Measurements from ENCODE around the gene ANKRD63. TPM values are rescaled to one million over a fixed set of nuclear protein-coding genes. Genes with fewer than 3 reads are reported as not detected.

Gene ANKRD63
- total RNA-seq, 1 experiment from 2014 or later = 13.6 TPM

- no peaks in the 10 kb centered on the region for H3K27me3 ChIP-seq (replicated peaks)
- H3K4me1 ChIP-seq (replicated peaks) = no peaks in the 10 kb centered on the region
- H3K4me3 ChIP-seq = no peak overlapping the region
- no peak for DNase-seq (ENCODE audit: low read depth in 1 of 2, low spot score in 2 of 2)
- peaks cover 98% of the 10 kb centered on the region for H3K36me3 ChIP-seq
- H3K27ac ChIP-seq = no peak overlapping the region
- peaks cover 3% of the 10 kb centered on the region; the same call in 1 of the 2 replicates for H3K9me3 ChIP-seq (replicated peaks)
Measured at GRCh38 chr15:40296561-40297230, 13.8 kb upstream of the ANKRD63 start.

DNA sequence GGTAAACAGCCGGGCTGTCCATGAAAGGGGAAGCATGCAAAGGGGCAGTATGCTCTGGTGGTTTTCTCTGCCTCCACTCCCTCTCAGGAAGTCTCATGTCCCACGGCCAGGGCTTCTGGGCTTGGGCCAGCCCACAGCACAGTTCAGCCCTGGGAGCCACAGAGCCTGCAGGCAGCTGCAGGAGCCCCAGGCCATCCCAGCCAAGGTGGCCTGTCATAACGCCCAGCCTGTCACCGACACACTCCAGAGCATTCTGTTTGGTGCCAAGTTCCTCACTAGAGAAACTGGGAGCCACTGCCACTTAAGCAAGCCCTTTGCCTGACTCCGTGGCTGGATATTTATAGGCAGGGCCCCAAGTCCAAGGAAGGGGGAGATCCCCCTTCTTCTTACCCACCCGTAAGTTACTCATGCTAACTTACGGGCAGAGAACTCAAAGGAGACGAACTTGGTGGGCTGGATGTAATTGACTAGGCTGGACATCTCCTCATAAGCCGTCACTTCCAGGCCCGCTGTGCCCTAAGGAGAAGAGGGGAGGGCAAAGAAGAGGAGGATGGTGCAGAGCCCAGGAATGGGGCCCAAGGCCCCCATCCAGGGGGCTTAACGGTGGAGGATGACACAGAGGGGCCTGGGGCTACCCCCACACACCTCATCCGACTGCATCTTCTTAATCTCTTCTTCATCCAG, 13.2 kb upstream of the ANKRD63 start:
- Histone ChIP-seq H3K4me3 (no peak overlapping the region), H3K27me3 (replicated peaks) (no peaks in the 10 kb centered on the region), H3K9me3 (replicated peaks) (peaks cover 3% of the 10 kb centered on the region; the same call in 1 of the 2 replicates), H3K36me3 (peaks cover 98% of the 10 kb centered on the region), H3K27ac (no peak overlapping the region), H3K4me1 (replicated peaks) (peaks cover 5% of the 10 kb centered on the region; the same call in 1 of the 2 replicates)
- DNase-seq (ENCODE audit: low read depth in 1 of 2, low spot score in 2 of 2) = no peak

- H3K9me3 ChIP-seq (replicated peaks) = peaks cover under 1% of the 10 kb centered on the region; the same call in 1 of the 2 replicates
- no peak overlapping the region for H3K27ac ChIP-seq
- H3K4me3 ChIP-seq = no peak overlapping the region
- H3K4me1 ChIP-seq (replicated peaks) = peaks cover 6% of the 10 kb centered on the region; the same call in 1 of the 2 replicates
- H3K27me3 ChIP-seq (replicated peaks) = no peaks in the 10 kb centered on the region
- H3K36me3 ChIP-seq = peaks cover 96% of the 10 kb centered on the region
- no peak for DNase-seq (ENCODE audit: low read depth in 1 of 2, low spot score in 2 of 2)
Measured at GRCh38 chr15:40295297-40295696, 12.4 kb upstream of the ANKRD63 start.

GRCh38 chr15:40293905-40294895, 11.3 kb upstream of the ANKRD63 start:
- Histone ChIP-seq H3K27me3 (replicated peaks) (no peaks in the 10 kb centered on the region), H3K4me1 (replicated peaks) (peaks cover 6% of the 10 kb centered on the region; the same call in 1 of the 2 replicates), H3K4me3 (no peak overlapping the region), H3K27ac (no peak overlapping the region), H3K36me3 (peaks cover 94% of the 10 kb centered on the region), H3K9me3 (replicated peaks) (no peaks in the 10 kb centered on the region)
- DNase-seq (ENCODE audit: low read depth in 1 of 2, low spot score in 2 of 2) = no peak

DNA sequence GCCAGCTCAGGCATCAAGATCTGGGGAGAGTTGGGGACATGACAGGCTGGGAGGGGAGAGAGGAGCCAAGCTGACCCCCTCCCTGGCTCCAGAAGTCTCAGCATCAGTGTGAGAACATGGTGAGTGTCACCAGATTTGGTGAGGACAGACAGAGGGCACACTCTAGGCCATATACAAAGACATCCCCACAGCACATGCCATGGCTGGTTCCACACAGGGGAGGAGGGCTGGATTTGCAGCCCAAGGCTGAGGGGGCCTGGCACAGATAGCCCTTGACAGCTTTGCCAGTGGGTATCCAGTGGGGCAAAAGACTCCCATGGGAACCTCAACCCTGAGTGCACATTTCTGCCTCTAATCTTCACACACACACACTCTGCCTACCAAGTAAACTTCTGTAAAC, 10.1 kb upstream of the ANKRD63 start:
- no peak overlapping the region for H3K27ac ChIP-seq
- no peaks in the 10 kb centered on the region for H3K27me3 ChIP-seq (replicated peaks)
- no peak for DNase-seq (ENCODE audit: low read depth in 1 of 2, low spot score in 2 of 2)

DNA sequence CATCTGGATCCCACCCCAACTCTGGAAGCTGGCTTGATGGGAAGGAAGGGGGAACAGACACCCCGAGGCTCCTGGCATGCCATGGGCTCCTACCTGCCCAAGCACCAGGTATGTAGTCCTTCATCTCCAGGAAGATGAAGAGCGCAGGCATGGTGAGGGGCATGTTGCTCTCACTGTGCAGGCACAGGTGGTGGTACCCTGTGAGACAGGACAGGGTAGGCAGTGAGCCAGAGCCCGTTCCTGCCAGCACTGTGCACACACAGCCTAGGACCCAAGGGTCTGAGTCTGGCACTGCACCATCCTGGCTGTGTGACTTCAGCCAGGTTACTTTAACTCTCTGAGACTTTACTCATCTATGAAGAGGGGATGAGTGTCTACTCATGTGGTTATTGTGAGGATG, 9.4 kb upstream of the ANKRD63 start:
- DNase-seq (ENCODE audit: low read depth in 1 of 2, low spot score in 2 of 2) = no peak
- H3K27ac ChIP-seq = no peak overlapping the region
- no peak overlapping the region for H3K4me3 ChIP-seq
- H3K4me1 ChIP-seq (replicated peaks) = peaks cover 24% of the 10 kb centered on the region
- peaks cover 89% of the 10 kb centered on the region for H3K36me3 ChIP-seq
- no peaks in the 10 kb centered on the region for H3K27me3 ChIP-seq (replicated peaks)
- no peaks in the 10 kb centered on the region for H3K9me3 ChIP-seq (replicated peaks)

More for the DNA sequence above, 10.1 kb upstream of the ANKRD63 start:
- peaks cover 16% of the 10 kb centered on the region for H3K4me1 ChIP-seq (replicated peaks)
- H3K36me3 ChIP-seq = peaks cover 94% of the 10 kb centered on the region
- H3K4me3 ChIP-seq = no peak overlapping the region
- H3K9me3 ChIP-seq (replicated peaks) = no peaks in the 10 kb centered on the region

GRCh38 chr15:40290918-40291574, 8.2 kb upstream of the ANKRD63 start:
- H3K4me3 ChIP-seq = no peak overlapping the region; the same call in 1 of the 2 replicates

GRCh38 chr15:40290545-40290917, 7.7 kb upstream of the ANKRD63 start:
- Histone ChIP-seq H3K27me3 (replicated peaks) (no peaks in the 10 kb centered on the region), H3K9me3 (replicated peaks) (no peaks in the 10 kb centered on the region), H3K36me3 (peaks cover 72% of the 10 kb centered on the region), H3K27ac (no peak overlapping the region), H3K4me3 (no peak overlapping the region), H3K4me1 (replicated peaks) (peaks cover 41% of the 10 kb centered on the region)
- DNase-seq (ENCODE audit: low read depth in 1 of 2, low spot score in 2 of 2) = no peak

More at GRCh38 chr15:40290918-40291574, 8.2 kb upstream of the ANKRD63 start:
- H3K36me3 ChIP-seq = peaks cover 77% of the 10 kb centered on the region
- no peak for DNase-seq (ENCODE audit: low read depth in 1 of 2, low spot score in 2 of 2)
- peaks cover 36% of the 10 kb centered on the region for H3K4me1 ChIP-seq (replicated peaks)
- H3K9me3 ChIP-seq (replicated peaks) = no peaks in the 10 kb centered on the region
- no peaks in the 10 kb centered on the region for H3K27me3 ChIP-seq (replicated peaks)
- no peak overlapping the region for H3K27ac ChIP-seq

DNA sequence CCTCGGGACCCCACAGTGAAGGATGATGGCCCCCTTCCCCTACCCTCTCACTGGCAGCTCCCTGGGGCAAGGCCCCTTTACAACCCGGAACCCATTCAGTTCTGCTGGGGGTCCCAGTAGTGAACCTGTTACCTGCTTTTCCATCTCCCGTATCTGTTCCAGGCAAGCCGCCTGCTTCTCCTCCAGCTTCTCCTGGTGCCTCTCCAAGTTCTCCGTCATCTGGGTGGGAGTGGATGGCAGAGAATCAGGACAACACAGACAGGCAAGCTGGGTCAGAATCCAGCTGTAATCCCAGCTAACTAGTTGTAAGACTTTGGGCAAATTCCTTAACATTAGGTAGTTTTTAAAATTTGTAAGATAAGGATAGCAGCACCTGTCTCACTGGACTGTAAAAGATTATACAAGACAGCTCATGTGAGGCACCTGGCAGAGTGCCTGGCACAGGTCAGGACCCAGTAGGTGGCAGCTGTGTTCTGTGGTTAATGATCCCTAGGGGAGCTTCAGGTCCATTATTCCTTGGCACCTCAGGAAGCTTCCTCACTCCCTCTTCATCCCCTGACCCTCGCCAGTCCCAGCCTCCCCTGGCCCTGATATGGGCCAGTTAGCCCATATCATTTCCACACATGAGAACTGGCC, 6.4 kb upstream of the ANKRD63 start:
- peaks cover 54% of the 10 kb centered on the region for H3K4me1 ChIP-seq (replicated peaks)
- no peaks in the 10 kb centered on the region for H3K9me3 ChIP-seq (replicated peaks)
- no peak for DNase-seq (ENCODE audit: low read depth in 1 of 2, low spot score in 2 of 2)
- H3K27ac ChIP-seq = no peak overlapping the region
- H3K4me3 ChIP-seq = no peak overlapping the region
- peaks cover 59% of the 10 kb centered on the region for H3K36me3 ChIP-seq
- H3K27me3 ChIP-seq (replicated peaks) = no peaks in the 10 kb centered on the region

GRCh38 chr15:40287968-40288367, 5.1 kb upstream of the ANKRD63 start:
- peak; percentile 52 to 80 for DNase-seq (ENCODE audit: low read depth in 1 of 2, low spot score in 2 of 2)
- Histone ChIP-seq H3K4me1 (replicated peaks) (peaks cover 67% of the 10 kb centered on the region), H3K36me3 (peaks cover 46% of the 10 kb centered on the region), H3K9me3 (replicated peaks) (no peaks in the 10 kb centered on the region), H3K4me3 (no peak overlapping the region), H3K27me3 (replicated peaks) (no peaks in the 10 kb centered on the region), H3K27ac (no peak overlapping the region)

- H3K27me3 ChIP-seq (replicated peaks) = no peaks in the 10 kb centered on the region
- H3K4me3 ChIP-seq = no peak overlapping the region
- H3K4me1 ChIP-seq (replicated peaks) = peaks cover 71% of the 10 kb centered on the region
- no peak for DNase-seq (ENCODE audit: low read depth in 1 of 2, low spot score in 2 of 2)
- peaks cover 43% of the 10 kb centered on the region for H3K36me3 ChIP-seq
- no peak overlapping the region for H3K27ac ChIP-seq
- H3K9me3 ChIP-seq (replicated peaks) = no peaks in the 10 kb centered on the region
Measured at GRCh38 chr15:40287505-40287904, 4.6 kb upstream of the ANKRD63 start.

- Histone ChIP-seq H3K4me1 (replicated peaks) (peaks cover 78% of the 10 kb centered on the region), H3K27me3 (replicated peaks) (no peaks in the 10 kb centered on the region), H3K27ac (no peak overlapping the region), H3K36me3 (peaks cover 41% of the 10 kb centered on the region), H3K9me3 (replicated peaks) (no peaks in the 10 kb centered on the region), H3K4me3 (no peak overlapping the region)
- no peak for DNase-seq (ENCODE audit: low read depth in 1 of 2, low spot score in 2 of 2)
Measured at GRCh38 chr15:40286794-40287193, 3.9 kb upstream of the ANKRD63 start.

All from SJSA1 (cell line).